NT2/D1 (cell line): Measurements from ENCODE around the gene CHST6.

Experiments used
- YY1 ChIP-seq: IDR thresholded peaks from 2 replicates; pipeline ENCODE4 v1.6.1; 2011; ENCODE audit not compliant: insufficient read length, insufficient read depth
- ZNF274 ChIP-seq: IDR thresholded peaks from 2 replicates; pipeline ENCODE4 v1.6.1; 2011; ENCODE audit warnings: mild to moderate bottlenecking, low read depth, low read length

DNA sequence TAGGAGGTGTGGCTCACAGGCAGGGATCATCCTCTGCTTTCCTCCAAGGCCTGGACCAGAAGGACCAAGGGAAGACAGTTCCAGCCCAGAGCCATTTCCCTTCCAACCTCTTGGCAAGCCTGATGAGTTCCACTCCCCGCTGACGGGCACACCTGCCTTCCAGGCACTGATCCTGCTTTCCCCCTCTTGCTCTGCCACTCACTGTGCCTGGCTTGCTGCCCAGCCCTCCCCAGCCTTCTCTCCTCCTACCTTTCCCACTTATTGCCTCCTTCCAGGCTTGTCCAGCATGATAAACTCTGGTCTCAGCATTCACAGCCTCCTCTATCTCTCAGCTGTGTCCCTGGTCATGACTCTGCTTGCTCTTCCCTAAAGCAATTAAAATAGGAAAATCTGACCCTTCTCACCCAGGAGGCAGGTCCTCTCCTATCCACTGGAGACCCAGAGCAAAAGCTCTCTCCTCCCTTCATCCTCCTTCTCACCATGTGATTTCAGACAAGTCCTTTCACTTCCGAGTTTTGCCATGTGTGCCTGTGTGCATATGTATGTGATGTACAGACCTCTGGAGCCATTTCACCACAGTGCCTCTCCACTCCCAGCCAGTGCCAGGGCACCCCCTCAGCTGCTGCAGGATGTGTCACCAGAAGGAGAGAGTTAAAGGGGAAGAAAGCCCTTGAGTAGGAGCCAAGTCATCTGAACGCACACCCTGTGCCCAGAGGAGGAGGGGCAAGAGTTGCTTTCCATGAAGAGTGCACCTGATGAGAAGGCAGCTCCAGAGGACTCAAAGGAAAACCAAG, 17.4 kb downstream of the CHST6 start:
- TF ChIP-seq YY1 (no peak), ZNF274 (no peak)
